HUES6 (cell line): ENCODE data around the gene TRAPPC13.
A peak's percentile ranks its signal among the peaks of the same experiment; 100 is the strongest.
"Not testable (repeated sequence)": the region's sequence is repeated elsewhere in the genome, so short reads cannot be mapped to it uniquely, and the experiment has no call there.

ENCODE experiments used
- H3K27ac ChIP-seq: 2 replicates; pipeline ENCODE4 v1.7.0; 2013; ENCODE audit warnings: low read depth, mild to moderate bottlenecking, low read length, inconsistent platforms
- H3K27me3 ChIP-seq: 2 replicates; pipeline ENCODE4 v1.6.1; 2013; ENCODE audit warnings: low read length; ENCODE audit not compliant: control insufficient read depth, insufficient read depth
- H3K36me3 ChIP-seq: 2 replicates; pipeline ENCODE4 v1.6.1; 2013; ENCODE audit warnings: low read length; ENCODE audit not compliant: control insufficient read depth, insufficient read depth
- H3K4me1 ChIP-seq: 2 replicates; pipeline ENCODE4 v1.6.1; 2013; ENCODE audit warnings: low read length; ENCODE audit not compliant: control insufficient read depth, insufficient read depth
- H3K4me3 ChIP-seq: 2 replicates; pipeline ENCODE4 v1.5.1; 2013; ENCODE audit warnings: low read depth, low read length
- H3K9ac ChIP-seq: one replicate; pipeline ENCODE4 v1.6.1; 2013; ENCODE audit warnings: mild to moderate bottlenecking, low read length
- H3K9me3 ChIP-seq: 2 replicates; pipeline ENCODE4 v1.6.1; 2013; ENCODE audit warnings: low read depth, low read length; ENCODE audit not compliant: control insufficient read depth, insufficient read depth

The TRAPPC13 gene, protein sequence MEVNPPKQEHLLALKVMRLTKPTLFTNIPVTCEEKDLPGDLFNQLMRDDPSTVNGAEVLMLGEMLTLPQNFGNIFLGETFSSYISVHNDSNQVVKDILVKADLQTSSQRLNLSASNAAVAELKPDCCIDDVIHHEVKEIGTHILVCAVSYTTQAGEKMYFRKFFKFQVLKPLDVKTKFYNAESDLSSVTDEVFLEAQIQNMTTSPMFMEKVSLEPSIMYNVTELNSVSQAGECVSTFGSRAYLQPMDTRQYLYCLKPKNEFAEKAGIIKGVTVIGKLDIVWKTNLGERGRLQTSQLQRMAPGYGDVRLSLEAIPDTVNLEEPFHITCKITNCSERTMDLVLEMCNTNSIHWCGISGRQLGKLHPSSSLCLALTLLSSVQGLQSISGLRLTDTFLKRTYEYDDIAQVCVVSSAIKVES

GRCh38 chr5:65624571-65625555 lies at the start of gene TRAPPC13, which contains the start of gene SHLD3:
Gene TRAPPC13 (plus strand): TSS chr5:65625027. CDS start chr5:65625061, 34 bp downstream.
Gene SHLD3 (plus strand): TSS chr5:65625027. CDS start chr5:65629588, 4,561 bp downstream.
- H3K9me3 ChIP-seq = no peaks in the 10 kb centered on the region
- peaks cover 8% of the 10 kb centered on the region for H3K4me1 ChIP-seq
- H3K27ac ChIP-seq = 0 out of 2 replicates have a peak within 1 kb of the TSS, but pooled peaks have one; percentile 49
- peak within 1 kb of the TSS; percentile 80 for H3K9ac ChIP-seq
- H3K4me3 ChIP-seq = peak within 1 kb of the TSS; percentile 96
- H3K27me3 ChIP-seq = no peaks in the 10 kb centered on the region
- peaks cover 8% of the 10 kb centered on the region for H3K36me3 ChIP-seq

- H3K27me3 ChIP-seq = no peaks in the 10 kb centered on the region
- no peak overlapping the region for H3K4me3 ChIP-seq
- H3K9ac ChIP-seq = no peak overlapping the region
- H3K9me3 ChIP-seq = no peaks in the 10 kb centered on the region
- H3K36me3 ChIP-seq = peaks cover 76% of the 10 kb centered on the region
- no peaks in the 10 kb centered on the region for H3K4me1 ChIP-seq
- H3K27ac ChIP-seq = no peak overlapping the region
Observed at GRCh38 chr5:65577141-65577540, 47.7 kb upstream of the TRAPPC13 start.

DNA sequence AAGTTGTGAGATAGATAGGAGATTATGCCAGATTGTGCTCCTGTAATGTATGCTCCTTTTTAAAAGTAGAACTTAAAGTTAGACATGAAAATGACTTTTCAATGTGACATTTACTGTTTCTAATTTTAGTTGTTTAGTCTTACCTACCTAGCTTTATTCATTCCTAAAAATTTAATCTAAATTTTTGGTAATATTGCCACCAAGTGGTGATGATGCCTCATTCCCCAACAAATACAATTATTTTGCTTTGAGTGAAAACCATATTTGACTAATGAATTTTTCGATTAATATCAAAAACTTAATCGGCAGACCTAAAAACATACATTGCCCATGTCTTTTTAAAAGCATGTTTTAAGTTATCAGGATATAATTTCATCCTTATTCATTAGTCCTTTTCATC lies 36.1 kb upstream of the TRAPPC13 start:
- Histone ChIP-seq H3K9ac (no peak overlapping the region), H3K27me3 (no peaks in the 10 kb centered on the region), H3K4me3 (no peak overlapping the region), H3K4me1 (no peaks in the 10 kb centered on the region), H3K36me3 (peaks cover 81% of the 10 kb centered on the region), H3K27ac (no peak overlapping the region), H3K9me3 (no peaks in the 10 kb centered on the region)

- Histone ChIP-seq H3K36me3 (peaks cover 60% of the 10 kb centered on the region), H3K9me3 (peaks cover 19% of the 10 kb centered on the region; the same call in 1 of the 2 replicates)
- H3K27ac ChIP-seq, H3K4me1 ChIP-seq, H3K27me3 ChIP-seq, H3K9ac ChIP-seq, H3K4me3 ChIP-seq: not testable (repeated sequence)
Observed at GRCh38 chr5:65601761-65602160, 23.1 kb upstream of the TRAPPC13 start.

- Histone ChIP-seq H3K9me3 (no peaks in the 10 kb centered on the region), H3K4me3 (no peak overlapping the region), H3K36me3 (peaks cover 63% of the 10 kb centered on the region), H3K27ac (no peak overlapping the region), H3K4me1 (no peaks in the 10 kb centered on the region), H3K9ac (no peak overlapping the region), H3K27me3 (no peaks in the 10 kb centered on the region)
Observed at GRCh38 chr5:65611524-65611923, 13.3 kb upstream of the TRAPPC13 start.

GRCh38 chr5:65612298-65612907 lies 12.4 kb upstream of the TRAPPC13 start:
- Histone ChIP-seq H3K9me3 (no peaks in the 10 kb centered on the region), H3K4me3 (no peak overlapping the region), H3K27ac (no peak overlapping the region), H3K4me1 (no peaks in the 10 kb centered on the region), H3K36me3 (peaks cover 54% of the 10 kb centered on the region), H3K9ac (no peak overlapping the region), H3K27me3 (no peaks in the 10 kb centered on the region)

- H3K9ac ChIP-seq = no peak overlapping the region
- no peaks in the 10 kb centered on the region for H3K27me3 ChIP-seq
- H3K4me3 ChIP-seq = no peak overlapping the region
- H3K9me3 ChIP-seq = no peaks in the 10 kb centered on the region
- no peak overlapping the region for H3K27ac ChIP-seq
- H3K36me3 ChIP-seq = peaks cover 6% of the 10 kb centered on the region; the same call in 1 of the 2 replicates
- H3K4me1 ChIP-seq = peaks cover 4% of the 10 kb centered on the region; the same call in 1 of the 2 replicates
Observed at GRCh38 chr5:65620021-65620420, 4.8 kb upstream of the TRAPPC13 start.

- H3K9me3 ChIP-seq, H3K27me3 ChIP-seq, H3K36me3 ChIP-seq, H3K4me3 ChIP-seq, H3K27ac ChIP-seq, H3K4me1 ChIP-seq, H3K9ac ChIP-seq: not testable (repeated sequence)
Observed at GRCh38 chr5:65621961-65622360, 2.9 kb upstream of the TRAPPC13 start.

DNA sequence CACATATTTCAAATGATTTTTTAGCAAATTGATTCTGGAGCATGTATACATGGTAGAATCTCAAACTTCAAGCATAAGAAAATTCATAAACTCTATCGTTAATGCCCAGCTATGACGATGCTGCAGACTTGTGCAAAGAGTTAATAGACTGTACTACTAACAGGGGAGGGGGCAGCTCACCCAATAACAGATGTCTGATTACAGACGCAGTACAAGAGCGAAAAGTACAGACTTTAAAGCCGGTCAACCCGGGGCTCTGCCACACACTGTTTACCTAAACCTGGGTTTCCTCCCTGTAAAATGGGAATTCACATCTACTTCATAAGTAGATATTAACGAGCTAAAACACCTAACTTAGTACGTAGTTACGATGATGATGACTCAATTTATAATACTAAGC lies 1.3 kb upstream of the TRAPPC13 start:
- H3K27me3 ChIP-seq = no peaks in the 10 kb centered on the region
- H3K4me1 ChIP-seq = peaks cover 8% of the 10 kb centered on the region
- H3K36me3 ChIP-seq = no peaks in the 10 kb centered on the region
- H3K9ac ChIP-seq = peak overlapping the region; percentile 80
- no peaks in the 10 kb centered on the region for H3K9me3 ChIP-seq
- no peak overlapping the region for H3K27ac ChIP-seq
- H3K4me3 ChIP-seq = peak overlapping the region; percentile 96

- Histone ChIP-seq H3K27me3 (no peaks in the 10 kb centered on the region), H3K9ac (peak within 1 kb of the TSS; percentile 80), H3K27ac (0 out of 2 replicates have a peak within 1 kb of the TSS, but pooled peaks have one; percentile 49), H3K9me3 (no peaks in the 10 kb centered on the region), H3K36me3 (peaks cover under 1% of the 10 kb centered on the region; the same call in 1 of the 2 replicates), H3K4me1 (peaks cover 8% of the 10 kb centered on the region), H3K4me3 (peak within 1 kb of the TSS; percentile 96)
Observed at GRCh38 chr5:65624025-65624570, 729 bp upstream of the TRAPPC13 start, which contains the start of gene TRIM23. Gene TRIM23 (minus strand): TSS chr5:65624333. CDS start chr5:65624274, 59 bp downstream.
